DOHH2 (cell line): ENCODE measurements around the gene OBSCN.

Experiments
- H3F3A ChIP-seq: fragments of 200-600 bp; sonication (generic), shearing (Covaris generic); 2 replicates; pipeline ENCODE4 v1.6.0; 2016; ENCODE audit warnings: antibody characterized with exemption, mild to moderate bottlenecking; ENCODE audit not compliant: control insufficient read depth, insufficient read depth
- H3K27ac ChIP-seq: fragments of 200-600 bp; sonication (generic); 2 replicates; pipeline ENCODE4 v1.5.1; 2014; ENCODE audit warnings: low read depth, mild to moderate bottlenecking, low read length, moderate library complexity
- H3K27me3 ChIP-seq: fragments of 200-600 bp; sonication (generic); 2 replicates; pipeline ENCODE4 v1.6.1; 2014; ENCODE audit warnings: mild to moderate bottlenecking, low read length, mixed read lengths; ENCODE audit not compliant: control insufficient read depth
- H3K36me3 ChIP-seq: fragments of 200-600 bp; sonication (generic); 2 replicates; pipeline ENCODE4 v1.6.1; 2014; ENCODE audit warnings: mild to moderate bottlenecking, low read length, moderate library complexity, mixed read lengths; ENCODE audit not compliant: control insufficient read depth
- H3K4me1 ChIP-seq: fragments of 200-600 bp; sonication (generic); 2 replicates; pipeline ENCODE4 v1.6.1; 2014; ENCODE audit warnings: mild to moderate bottlenecking, low read length, mixed read lengths; ENCODE audit not compliant: control insufficient read depth
- H3K4me2 ChIP-seq: fragments of 200-600 bp; sonication (generic); 2 replicates; pipeline ENCODE4 v1.6.0; 2014; ENCODE audit warnings: mild to moderate bottlenecking, low read length, moderate library complexity
- H3K4me3 ChIP-seq: fragments of 200-600 bp; sonication (generic); 2 replicates; pipeline ENCODE4 v1.5.1; 2014; ENCODE audit warnings: mild to moderate bottlenecking, low read length, mixed read lengths
- H3K79me2 ChIP-seq: fragments of 200-600 bp; sonication (generic); 2 replicates; pipeline ENCODE4 v1.6.1; 2014; ENCODE audit warnings: mild to moderate bottlenecking, low read length, mixed read lengths; ENCODE audit not compliant: control insufficient read depth
- H3K9me2 ChIP-seq: fragments of 200-600 bp; sonication (generic); replicated peaks from 2 replicates; pipeline ENCODE4 v1.6.1; 2014; ENCODE audit warnings: mild to moderate bottlenecking, low read length, mixed read lengths; ENCODE audit not compliant: control insufficient read depth
- H3K9me3 ChIP-seq: fragments of 200-600 bp; sonication (generic); 2 replicates; pipeline ENCODE4 v1.6.1; 2014; ENCODE audit warnings: antibody characterized with exemption, low read length, mixed read lengths; ENCODE audit not compliant: control insufficient read depth, insufficient read depth
- H4K20me1 ChIP-seq: fragments of 200-600 bp; sonication (generic); 2 replicates; pipeline ENCODE4 v1.6.0; 2014; ENCODE audit warnings: low read depth, mild to moderate bottlenecking, antibody characterized with exemption, low read length, moderate library complexity; ENCODE audit not compliant: control insufficient read depth, insufficient read depth
- EZH2phosphoT487 ChIP-seq: fragments of 200-600 bp; sonication (generic); IDR thresholded peaks from 2 replicates; pipeline ENCODE4 v1.6.1; 2017; ENCODE audit warnings: borderline replicate concordance, mild to moderate bottlenecking, antibody characterized with exemption, low read length, moderate library complexity, mixed read lengths
- TF ChIP-seq, protein P1 (sequence below): fragments of 200-600 bp; sonication (generic); IDR thresholded peaks from one replicate; pipeline ENCODE4 v1.5.1; 2014; ENCODE audit warnings: antibody characterized with exemption, mild to moderate bottlenecking, low read depth, low read length; ENCODE audit not compliant: poor library complexity, severe bottlenecking

Gene OBSCN

DNA sequence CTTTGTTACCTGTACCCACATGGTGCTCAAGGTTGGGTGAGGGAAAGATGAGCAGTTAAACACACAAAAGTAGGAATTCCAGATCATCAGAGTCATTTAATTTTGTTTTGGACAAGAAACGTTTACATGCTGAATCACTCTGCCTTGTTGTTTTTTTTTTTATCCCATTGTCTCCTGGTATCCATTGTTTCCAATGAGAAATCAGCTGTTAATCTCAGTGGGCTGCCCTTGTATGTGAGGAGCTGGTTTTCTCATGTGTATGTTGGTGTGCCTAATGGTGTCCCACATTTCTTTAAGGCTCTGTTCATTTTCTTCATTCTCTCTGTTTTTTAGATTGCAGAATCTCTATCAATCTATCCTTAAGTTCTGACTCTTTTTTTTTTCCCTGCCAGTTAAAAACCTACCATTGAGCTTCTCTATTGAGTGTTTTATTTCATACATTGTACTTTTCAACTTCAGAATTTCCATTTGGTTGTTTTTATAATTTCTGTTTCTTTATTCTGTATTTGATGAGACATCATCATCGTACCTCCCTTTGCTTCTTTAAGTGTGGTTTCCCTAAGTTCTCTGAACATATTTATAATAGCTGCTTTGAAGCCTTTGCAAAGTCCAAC, 8.8 kb upstream of the OBSCN start:
- Histone ChIP-seq H3K9me3 (peaks cover 14% of the 10 kb centered on the region; the same call in 1 of the 2 replicates), H3K36me3 (no peaks in the 10 kb centered on the region), H4K20me1 (no peaks in the 10 kb centered on the region), H3F3A (no peaks in the 10 kb centered on the region), H3K27me3 (no peaks in the 10 kb centered on the region), H3K9me2 (no peaks in the 10 kb centered on the region), H3K27ac (no peak overlapping the region), H3K4me2 (no peak overlapping the region), H3K4me3 (no peak overlapping the region), H3K79me2 (no peaks in the 10 kb centered on the region), H3K4me1 (no peaks in the 10 kb centered on the region)
- TF ChIP-seq EZH2phosphoT487 = no peak
- TF ChIP-seq, protein P1, sequence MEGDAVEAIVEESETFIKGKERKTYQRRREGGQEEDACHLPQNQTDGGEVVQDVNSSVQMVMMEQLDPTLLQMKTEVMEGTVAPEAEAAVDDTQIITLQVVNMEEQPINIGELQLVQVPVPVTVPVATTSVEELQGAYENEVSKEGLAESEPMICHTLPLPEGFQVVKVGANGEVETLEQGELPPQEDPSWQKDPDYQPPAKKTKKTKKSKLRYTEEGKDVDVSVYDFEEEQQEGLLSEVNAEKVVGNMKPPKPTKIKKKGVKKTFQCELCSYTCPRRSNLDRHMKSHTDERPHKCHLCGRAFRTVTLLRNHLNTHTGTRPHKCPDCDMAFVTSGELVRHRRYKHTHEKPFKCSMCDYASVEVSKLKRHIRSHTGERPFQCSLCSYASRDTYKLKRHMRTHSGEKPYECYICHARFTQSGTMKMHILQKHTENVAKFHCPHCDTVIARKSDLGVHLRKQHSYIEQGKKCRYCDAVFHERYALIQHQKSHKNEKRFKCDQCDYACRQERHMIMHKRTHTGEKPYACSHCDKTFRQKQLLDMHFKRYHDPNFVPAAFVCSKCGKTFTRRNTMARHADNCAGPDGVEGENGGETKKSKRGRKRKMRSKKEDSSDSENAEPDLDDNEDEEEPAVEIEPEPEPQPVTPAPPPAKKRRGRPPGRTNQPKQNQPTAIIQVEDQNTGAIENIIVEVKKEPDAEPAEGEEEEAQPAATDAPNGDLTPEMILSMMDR = no peak

DNA sequence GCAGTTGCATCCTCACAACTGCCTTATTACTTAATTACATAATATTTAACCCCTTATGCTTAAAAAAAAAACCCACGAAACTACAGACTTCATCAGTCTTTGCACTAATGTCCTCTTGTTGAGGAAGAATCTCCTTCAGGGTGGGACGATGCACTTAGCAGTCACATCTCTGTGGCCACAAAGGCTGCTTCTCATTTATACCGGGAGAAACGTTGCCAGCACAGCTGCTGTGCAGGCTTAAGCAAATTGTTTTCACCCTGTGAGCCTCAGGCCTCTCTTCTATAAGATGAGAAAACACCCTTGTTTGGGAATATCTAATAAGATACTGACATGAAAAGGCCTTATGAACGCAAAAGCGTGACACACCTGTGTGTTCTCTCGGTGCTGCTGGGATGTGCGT, 2.9 kb upstream of the OBSCN start:
- peaks cover under 1% of the 10 kb centered on the region; the same call in 1 of the 2 replicates for H3K9me3 ChIP-seq
- no peak for TF ChIP-seq EZH2phosphoT487
- TF ChIP-seq, protein P1 = no peak

DNA sequence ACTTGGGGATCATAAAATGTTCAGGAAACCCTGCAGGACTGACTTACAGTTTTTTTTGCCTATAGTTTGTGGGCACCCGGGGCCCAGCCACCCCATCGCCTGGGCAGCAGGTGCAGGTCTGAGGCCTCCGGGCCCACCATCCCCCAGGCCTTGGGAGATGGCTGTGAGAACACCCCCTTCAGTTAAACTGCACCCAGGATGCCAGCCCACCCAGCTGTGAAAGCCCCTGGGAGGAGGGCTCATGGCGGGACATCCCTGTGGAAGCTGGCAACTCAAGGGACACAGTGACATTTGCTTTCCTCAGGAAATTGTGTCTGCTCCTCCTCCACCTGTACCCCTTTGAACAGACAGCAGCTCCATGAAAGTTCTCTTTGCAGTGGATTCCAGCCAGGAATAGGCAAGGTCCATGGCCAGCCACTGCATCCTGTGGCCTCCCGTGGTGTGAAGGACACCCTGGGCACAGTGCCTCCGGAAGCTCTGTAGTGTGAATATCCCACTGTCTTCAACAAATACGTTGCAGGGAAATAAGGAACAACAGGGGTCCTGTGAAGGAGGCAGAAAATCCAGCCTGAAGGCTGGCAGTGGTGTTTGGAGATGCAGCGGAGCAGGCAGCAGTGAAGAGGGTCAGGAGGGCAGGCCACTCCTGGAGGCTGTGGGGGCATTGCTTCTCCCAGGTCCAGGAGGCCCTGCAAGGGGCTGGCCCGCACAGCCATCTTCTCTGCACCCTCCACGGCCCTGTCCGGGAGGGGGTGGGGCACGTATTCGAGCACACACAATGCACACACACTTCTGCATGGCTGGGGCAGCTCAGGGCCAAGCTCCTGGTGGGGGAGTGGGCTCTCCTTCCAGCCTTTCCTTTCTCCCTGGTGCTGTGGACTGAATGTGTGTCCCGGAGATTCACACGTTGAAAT, 2.1 kb upstream of the OBSCN start:
- Histone ChIP-seq H3F3A (no peaks in the 10 kb centered on the region), H3K79me2 (no peaks in the 10 kb centered on the region), H3K9me2 (no peaks in the 10 kb centered on the region), H3K4me1 (no peaks in the 10 kb centered on the region), H3K36me3 (no peaks in the 10 kb centered on the region), H3K27me3 (no peaks in the 10 kb centered on the region), H3K27ac (no peak overlapping the region), H4K20me1 (no peaks in the 10 kb centered on the region), H3K9me3 (no peaks in the 10 kb centered on the region), H3K4me2 (no peak overlapping the region), H3K4me3 (no peak overlapping the region)
- TF ChIP-seq, protein P1 = no peak
- TF ChIP-seq EZH2phosphoT487 = no peak

More for the DNA sequence above, 2.9 kb upstream of the OBSCN start:
- no peaks in the 10 kb centered on the region for H3F3A ChIP-seq
- H3K4me3 ChIP-seq = no peak overlapping the region
- H3K4me1 ChIP-seq = no peaks in the 10 kb centered on the region
- no peaks in the 10 kb centered on the region for H3K27me3 ChIP-seq
- H3K4me2 ChIP-seq = no peak overlapping the region
- H4K20me1 ChIP-seq = no peaks in the 10 kb centered on the region
- no peaks in the 10 kb centered on the region for H3K79me2 ChIP-seq
- no peak overlapping the region for H3K27ac ChIP-seq
- no peaks in the 10 kb centered on the region for H3K36me3 ChIP-seq
- no peaks in the 10 kb centered on the region for H3K9me2 ChIP-seq
